Liver (tissue), 3 donors: ENCODE data around the gene DIS3L2.

ENCODE experiments used
- EGR1 ChIP-seq, 2 donors: IDR thresholded peaks; 2 replicates each; pipeline ENCODE4 v1.6.1; 2016 to 2018; ENCODE audit warnings: antibody characterized with exemption in 2 of 2, low read depth in 2 of 2
- FOXA1 ChIP-seq: IDR thresholded peaks from 2 replicates; pipeline ENCODE4 v1.6.1; 2016; ENCODE audit warnings: antibody characterized with exemption
- FOXA2 ChIP-seq: IDR thresholded peaks from 2 replicates; pipeline ENCODE4 v1.6.1; 2016; ENCODE audit warnings: antibody characterized with exemption
- GABPA ChIP-seq, 2 donors: IDR thresholded peaks in 1 of 2; conservative IDR thresholded peaks in 1 of 2; 2 replicates each; pipeline ENCODE4 v1.6.1; 2016; ENCODE audit warnings: antibody characterized with exemption in 2 of 2, mild to moderate bottlenecking in 1 of 2, moderate library complexity in 1 of 2
- JUND ChIP-seq, 2 donors: IDR thresholded peaks; 2 replicates each; pipeline ENCODE4 v1.6.1; 2016; ENCODE audit warnings: antibody characterized with exemption in 2 of 2
- RAD21 ChIP-seq, 2 donors: IDR thresholded peaks; 2 replicates each; pipeline ENCODE4 v1.6.1; 2016; ENCODE audit warnings: antibody characterized with exemption in 2 of 2, mild to moderate bottlenecking in 2 of 2
- TAF1 ChIP-seq: conservative IDR thresholded peaks from 2 replicates; pipeline ENCODE4 v1.6.1; 2016; ENCODE audit warnings: antibody characterized with exemption, mild to moderate bottlenecking
- YY1 ChIP-seq: IDR thresholded peaks from 2 replicates; pipeline ENCODE4 v1.6.1; 2016; ENCODE audit warnings: antibody characterized with exemption, mild to moderate bottlenecking
- TF ChIP-seq, protein P1 (sequence below): fragments of 150-350 bp; IDR thresholded peaks from 2 replicates; pipeline ENCODE4 v1.5.1; 2017; ENCODE audit warnings: improper control_type of control experiment, low read depth, low read length; ENCODE audit not compliant: missing input control
- TF ChIP-seq, protein P2 (sequence below): IDR thresholded peaks from 2 replicates; pipeline ENCODE4 v1.6.1; 2016; ENCODE audit warnings: antibody characterized with exemption
- donor health status: healthy.
- donor health status: healthy.

DNA sequence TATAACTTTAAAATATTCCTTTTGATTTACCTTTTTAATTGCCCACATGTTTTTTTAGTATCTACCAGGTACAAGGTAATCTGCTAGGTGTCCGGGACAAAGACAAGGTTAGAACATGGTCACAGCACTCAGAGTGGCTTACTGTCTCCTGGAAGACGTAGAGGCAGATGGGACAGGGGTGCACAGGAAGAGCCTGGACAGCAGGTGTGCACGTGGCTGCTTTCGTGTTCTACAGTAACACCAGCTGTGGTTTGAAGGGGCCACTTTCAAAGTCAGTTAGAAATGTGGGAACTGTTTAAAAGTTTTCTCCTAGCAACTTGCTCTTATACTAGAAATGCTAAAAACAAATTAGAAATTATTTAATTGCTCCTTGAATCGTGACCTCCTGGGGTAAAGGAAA, 314.2 kb downstream of the DIS3L2 start:
- TF ChIP-seq, protein P1, sequence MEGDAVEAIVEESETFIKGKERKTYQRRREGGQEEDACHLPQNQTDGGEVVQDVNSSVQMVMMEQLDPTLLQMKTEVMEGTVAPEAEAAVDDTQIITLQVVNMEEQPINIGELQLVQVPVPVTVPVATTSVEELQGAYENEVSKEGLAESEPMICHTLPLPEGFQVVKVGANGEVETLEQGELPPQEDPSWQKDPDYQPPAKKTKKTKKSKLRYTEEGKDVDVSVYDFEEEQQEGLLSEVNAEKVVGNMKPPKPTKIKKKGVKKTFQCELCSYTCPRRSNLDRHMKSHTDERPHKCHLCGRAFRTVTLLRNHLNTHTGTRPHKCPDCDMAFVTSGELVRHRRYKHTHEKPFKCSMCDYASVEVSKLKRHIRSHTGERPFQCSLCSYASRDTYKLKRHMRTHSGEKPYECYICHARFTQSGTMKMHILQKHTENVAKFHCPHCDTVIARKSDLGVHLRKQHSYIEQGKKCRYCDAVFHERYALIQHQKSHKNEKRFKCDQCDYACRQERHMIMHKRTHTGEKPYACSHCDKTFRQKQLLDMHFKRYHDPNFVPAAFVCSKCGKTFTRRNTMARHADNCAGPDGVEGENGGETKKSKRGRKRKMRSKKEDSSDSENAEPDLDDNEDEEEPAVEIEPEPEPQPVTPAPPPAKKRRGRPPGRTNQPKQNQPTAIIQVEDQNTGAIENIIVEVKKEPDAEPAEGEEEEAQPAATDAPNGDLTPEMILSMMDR: no peak
- TF ChIP-seq GABPA (IDR thresholded peaks at IDR 0.05 in 1 of 2, conservative IDR thresholded peaks at IDR 0.05 in 1 of 2) (no peak), JUND (IDR thresholded peaks at IDR 0.05) (no peak), FOXA1 (no peak), TAF1 (no peak), FOXA2 (no peak), YY1 (no peak), RAD21 (IDR thresholded peaks at IDR 0.05) (no peak), EGR1 (IDR thresholded peaks at IDR 0.05; ENCODE audit: low read depth in 2 of 2) (no peak)
- TF ChIP-seq, protein P2, sequence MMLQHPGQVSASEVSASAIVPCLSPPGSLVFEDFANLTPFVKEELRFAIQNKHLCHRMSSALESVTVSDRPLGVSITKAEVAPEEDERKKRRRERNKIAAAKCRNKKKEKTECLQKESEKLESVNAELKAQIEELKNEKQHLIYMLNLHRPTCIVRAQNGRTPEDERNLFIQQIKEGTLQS: no peak
